ENCODE results near the gene FST.

DNA sequence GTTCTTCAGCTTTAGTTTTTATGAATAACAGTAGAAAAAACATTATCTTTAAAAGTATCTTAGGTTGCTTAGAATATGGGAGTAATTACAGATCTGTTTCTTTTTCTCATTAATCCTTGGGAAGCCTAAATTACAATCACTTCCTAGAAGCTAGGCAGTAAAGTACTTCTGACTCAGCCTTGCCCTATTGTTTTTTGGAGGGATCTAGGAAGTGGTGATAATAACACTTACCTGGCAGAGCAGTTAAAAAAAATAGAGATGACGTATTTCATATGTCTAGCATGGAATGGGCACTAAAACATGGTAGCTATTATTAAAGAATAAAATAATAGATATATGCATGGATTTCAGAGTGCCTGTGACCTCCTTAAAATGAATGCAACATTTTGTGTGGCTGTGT is 8.2 kb upstream of the FST start:
- TF ChIP-seq CTCF (conservative IDR thresholded peaks at IDR 0.05 in 1 of 2, IDR thresholded peaks at IDR 0.05 in 1 of 2; ENCODE audit: low read depth in 1 of 2, low read length in 2 of 2) (no peak), EZH2 (IDR thresholded peaks at IDR 0.05; ENCODE audit: low read length, missing control alignments) (no peak)
